ENCODE measurements around the gene SMARCB1. TPM values are rescaled to one million over a fixed set of nuclear protein-coding genes. Genes with fewer than 3 reads are reported as not detected.

Gene SMARCB1
- polyA plus RNA-seq, 1 of the 3 experiments (the other 2 are of a cell fraction): 215 TPM

- ChIA-PET POLR2A (no interaction called here), CTCF (no interaction called here)
- Histone ChIP-seq H3K9me3 (no peaks in the 10 kb centered on the region), H3F3A (replicated peaks; ENCODE audit: insufficient read depth) (no peaks in the 10 kb centered on the region), H3K9me2 (no peaks in the 10 kb centered on the region), H3K4me1 (ENCODE audit: control insufficient read depth in 1 of 2, insufficient read depth in 2 of 2, low read depth in 1 of 2, low read length in 1 of 2) (no peaks in the 10 kb centered on the region), H3K27ac (ENCODE audit: low read depth in 2 of 2, low read length in 1 of 2) (no peak overlapping the region), H2AFZ (ENCODE audit: low read depth) (no peak overlapping the region), H3K79me2 (ENCODE audit: insufficient read depth) (peaks cover 17% of the 10 kb centered on the region), H3K4me2 (no peak overlapping the region), H4K20me1 (ENCODE audit: insufficient read depth) (no peaks in the 10 kb centered on the region), H3K4me3 (ENCODE audit: low read depth in 2 of 2, low read length in 1 of 2) (no peak overlapping the region), H3K9ac (no peak overlapping the region), H3K27me3 (ENCODE audit: insufficient read depth) (no peaks in the 10 kb centered on the region), H3K36me3 (replicated peaks in 1 of 2; ENCODE audit: control insufficient read depth in 1 of 2, insufficient read depth in 2 of 2, low read length in 1 of 2) (peaks cover 8 to 32% of the 10 kb centered on the region in 2 experiments)
- WGBS (ENCODE audit: low lambda C conversion rate): 100% methylated on average over 2 of the region's 2 CpGs
- no peak for TF ChIP-seq SIN3A (IDR thresholded peaks at IDR 0.05; ENCODE audit: borderline replicate concordance, low read depth, low read length)
- no peak for TF ChIP-seq GATA2 (CRISPR knock-in tag; IDR thresholded peaks at IDR 0.05)
- no peak for TF ChIP-seq ZBTB33 (IDR thresholded peaks at IDR 0.05; ENCODE audit: borderline replicate concordance, low read depth)
- no peak for TF ChIP-seq PBX3 (IDR thresholded peaks at IDR 0.05)
- TF ChIP-seq POLR2AphosphoS5 (IDR thresholded peaks at IDR 0.05; ENCODE audit: low read depth, low read length): no peak
- TF ChIP-seq JUND (IDR thresholded peaks at IDR 0.05): no peak
- no peak for TF ChIP-seq CHD2 (IDR thresholded peaks at IDR 0.05; ENCODE audit: low read length, partially characterized antibody)
- no peak for TF ChIP-seq FOXM1 (IDR thresholded peaks at IDR 0.05; ENCODE audit: low read depth)
- no peak for TF ChIP-seq NRF1 (IDR thresholded peaks at IDR 0.05; ENCODE audit: low read depth, low read length)
- TF ChIP-seq REST (IDR thresholded peaks at IDR 0.05; ENCODE audit: low read depth, low read length): no peak
- no peak for DNase-seq
Measured at GRCh38 chr22:23743303-23743705, 43.5 kb upstream of the SMARCB1 start.

GRCh38 chr22:23744001-23744400 is 42.8 kb upstream of the SMARCB1 start:
- H3K9ac ChIP-seq: no peak overlapping the region
- no peak overlapping the region for H3K4me3 ChIP-seq (ENCODE audit: low read depth in 2 of 2, low read length in 1 of 2)
- H3K4me1 ChIP-seq (ENCODE audit: control insufficient read depth in 1 of 2, insufficient read depth in 2 of 2, low read depth in 1 of 2, low read length in 1 of 2): no peaks in the 10 kb centered on the region
- ChIA-PET CTCF (interaction anchor here (1.4 to 1.6 kb wide), 2 partner anchors 27 to 105 kb away, joined by 3 to 7 read pairs; no protein-coding TSS in a partner anchor), POLR2A (no interaction called here)
- DNase-seq: no peak
- no peak overlapping the region for H3K4me2 ChIP-seq
- H3K36me3 ChIP-seq (replicated peaks in 1 of 2; ENCODE audit: control insufficient read depth in 1 of 2, insufficient read depth in 2 of 2, low read length in 1 of 2): peaks cover 8 to 32% of the 10 kb centered on the region in 2 experiments
- 98% methylated on average over 11 of the region's 13 CpGs for WGBS (ENCODE audit: low lambda C conversion rate)
- no peaks in the 10 kb centered on the region for H3K27me3 ChIP-seq (ENCODE audit: insufficient read depth)
- H3K27ac ChIP-seq (ENCODE audit: low read depth in 2 of 2, low read length in 1 of 2): no peak overlapping the region
- no peak overlapping the region for H2AFZ ChIP-seq (ENCODE audit: low read depth)
- no peaks in the 10 kb centered on the region for H3F3A ChIP-seq (replicated peaks; ENCODE audit: insufficient read depth)
- no peaks in the 10 kb centered on the region for H3K9me2 ChIP-seq
- H4K20me1 ChIP-seq (ENCODE audit: insufficient read depth): no peaks in the 10 kb centered on the region
- H3K9me3 ChIP-seq: no peaks in the 10 kb centered on the region
- TF ChIP-seq YY1 (IDR thresholded peaks at IDR 0.05; ENCODE audit: low read depth) (no peak), ELF1 (IDR thresholded peaks at IDR 0.05) (no peak), MAX (IDR thresholded peaks at IDR 0.05; ENCODE audit: low read depth) (no peak), ZBTB33 (IDR thresholded peaks at IDR 0.05; ENCODE audit: borderline replicate concordance, low read depth) (no peak), NRF1 (IDR thresholded peaks at IDR 0.05; ENCODE audit: low read depth, low read length) (no peak), FOXJ3 (CRISPR knock-in tag; IDR thresholded peaks at IDR 0.05) (no peak), RXRA (IDR thresholded peaks at IDR 0.05; ENCODE audit: borderline replicate concordance, low read depth) (no peak), RCOR1 (IDR thresholded peaks at IDR 0.05; ENCODE audit: low read length) (no peak)
- H3K79me2 ChIP-seq (ENCODE audit: insufficient read depth): peaks cover 24% of the 10 kb centered on the region

Data from SK-N-SH (cell line).